ENCODE data around the gene IL1R2. TPM values are rescaled to one million over a fixed set of nuclear protein-coding genes. Genes with fewer than 3 reads are reported as not detected.

IL1R2 gene
- total and polyA plus RNA-seq, 9 of the 15 experiments (the other 6 are each of a cell fraction or from before 2014, with no cell fraction given), result 0.13 TPM; not detected in 8

DNA sequence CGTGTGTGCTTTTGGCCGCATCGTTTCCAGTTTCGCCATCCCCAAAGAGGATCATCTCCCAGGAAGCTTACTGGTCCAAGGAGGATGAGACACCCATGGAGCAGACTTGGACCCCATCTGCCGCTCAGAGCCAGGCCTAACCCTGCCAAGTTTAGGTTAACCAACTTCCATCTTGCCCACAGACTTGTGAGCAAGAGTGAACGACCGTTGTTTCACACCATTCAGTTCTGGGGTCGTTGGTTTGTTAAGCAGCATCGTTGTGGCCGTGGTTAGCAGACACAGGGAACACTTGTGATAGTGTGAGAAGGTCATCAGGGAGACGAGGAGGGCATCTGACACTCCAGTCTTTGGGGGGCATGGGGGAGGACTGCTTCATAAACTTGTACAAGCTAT lies 15.1 kb downstream of the IL1R2 start:
- no peaks in the 10 kb centered on the region for H3K36me3 ChIP-seq (ENCODE audit: control insufficient read depth, insufficient read depth, low read length)
- no peaks in the 10 kb centered on the region for H3K9me1 ChIP-seq (ENCODE audit: control insufficient read depth, insufficient read depth, low read length)
- DNase-seq (ENCODE audit: extremely low read depth in 1 of 4, low spot score in 3 of 4) (no peak), ATAC-seq (no peak), FAIRE-seq (no peak)
- H3K9me3 ChIP-seq (replicated peaks; ENCODE audit: control insufficient read depth, insufficient read depth, low read depth, low read length), result no peaks in the 10 kb centered on the region
- H4K20me1 ChIP-seq (replicated peaks; ENCODE audit: control insufficient read depth, insufficient read depth, low read length), result no peaks in the 10 kb centered on the region
- no peak overlapping the region for H3K27ac ChIP-seq (ENCODE audit: extremely low read depth, low read depth, low read length)
- H3K79me2 ChIP-seq (ENCODE audit: control insufficient read depth, insufficient read depth, low read length), result no peaks in the 10 kb centered on the region
- no peak overlapping the region for H2AFZ ChIP-seq (ENCODE audit: low read depth, low read length)
- in situ Hi-C loops (cut with MboI), result no loop called here
- H3K9ac ChIP-seq (ENCODE audit: insufficient read depth in 1 of 2, low read depth in 2 of 2, low read length in 2 of 2), result no peak overlapping the region
- POLR2A ChIA-PET, result interaction anchor here (1.1 kb wide), 1 partner anchor 232 kb away, joined by 3 read pairs; no protein-coding TSS in a partner anchor
- peaks cover 0 to 5% of the 10 kb centered on the region in 2 experiments; a peak in 1 of 5 replicates for H3K4me1 ChIP-seq (replicated peaks in 1 of 2; ENCODE audit: control insufficient read depth in 2 of 2, insufficient read depth in 2 of 2, low read length in 2 of 2)
- 19% methylated on average over 10 of the region's 11 CpGs for WGBS (ENCODE audit: insufficient coverage, low coverage, missing lambda C conversion rate)
- no peak for TF ChIP-seq NR2C2 (CRISPR knock-in tag; IDR thresholded peaks at IDR 0.05)
- no peak for TF ChIP-seq NR2C2 (tag; IDR thresholded peaks at IDR 0.05)
- no peak for TF ChIP-seq ZNF717 (CRISPR knock-in tag; IDR thresholded peaks at IDR 0.05)
- no peak for TF ChIP-seq HMG20B (CRISPR knock-in tag; IDR thresholded peaks at IDR 0.05)
- TF ChIP-seq, protein P1, sequence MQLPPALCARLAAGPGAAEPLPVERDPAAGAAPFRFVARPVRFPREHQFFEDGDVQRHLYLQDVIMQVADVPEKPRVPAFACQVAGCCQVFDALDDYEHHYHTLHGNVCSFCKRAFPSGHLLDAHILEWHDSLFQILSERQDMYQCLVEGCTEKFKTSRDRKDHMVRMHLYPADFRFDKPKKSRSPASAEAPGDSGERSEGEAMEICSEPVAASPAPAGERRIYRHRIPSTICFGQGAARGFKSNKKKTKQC (CRISPR knock-in tag; IDR thresholded peaks at IDR 0.05), result no peak
- TF ChIP-seq ARID2 (IDR thresholded peaks at IDR 0.05), result no peak
- no peak for TF ChIP-seq ZNF436 (CRISPR knock-in tag; IDR thresholded peaks at IDR 0.05)
- H3K4me3 ChIP-seq, result no peak overlapping the region
- CTCF ChIA-PET (ENCODE audit: low intra/inter-chr PET ratio), result interaction anchor here (1.3 to 2.3 kb wide), 3 partner anchors 160 to 239 kb away, joined by 5 to 14 read pairs (median 8); no protein-coding TSS in a partner anchor
- intact Hi-C loops (cut with micrococcal nuclease), result loop anchor here (1.0 to 5.0 kb wide), 4 partner anchors 233 to 450 kb away; partner anchors contain the start of gene IL18R1
- H3K4me2 ChIP-seq (ENCODE audit: insufficient read depth, low read length), result no peak overlapping the region
- peaks cover 4 to 24% of the 10 kb centered on the region in 2 experiments; a peak in 3 of 5 replicates for H3K27me3 ChIP-seq (ENCODE audit: control insufficient read depth in 2 of 2, insufficient read depth in 2 of 2, low read length in 2 of 2)
- no TSS peak for BruUV-seq (replicated peaks)

Data from K562 (cell line).